ENCODE measurements around the gene FLYWCH1. TPM values are rescaled to one million over a fixed set of nuclear protein-coding genes. Genes with fewer than 3 reads are reported as not detected.

Gene FLYWCH1
- total and polyA plus RNA-seq, 7 donors: 6.9 to 51.5 (median 28.6) TPM

DNA sequence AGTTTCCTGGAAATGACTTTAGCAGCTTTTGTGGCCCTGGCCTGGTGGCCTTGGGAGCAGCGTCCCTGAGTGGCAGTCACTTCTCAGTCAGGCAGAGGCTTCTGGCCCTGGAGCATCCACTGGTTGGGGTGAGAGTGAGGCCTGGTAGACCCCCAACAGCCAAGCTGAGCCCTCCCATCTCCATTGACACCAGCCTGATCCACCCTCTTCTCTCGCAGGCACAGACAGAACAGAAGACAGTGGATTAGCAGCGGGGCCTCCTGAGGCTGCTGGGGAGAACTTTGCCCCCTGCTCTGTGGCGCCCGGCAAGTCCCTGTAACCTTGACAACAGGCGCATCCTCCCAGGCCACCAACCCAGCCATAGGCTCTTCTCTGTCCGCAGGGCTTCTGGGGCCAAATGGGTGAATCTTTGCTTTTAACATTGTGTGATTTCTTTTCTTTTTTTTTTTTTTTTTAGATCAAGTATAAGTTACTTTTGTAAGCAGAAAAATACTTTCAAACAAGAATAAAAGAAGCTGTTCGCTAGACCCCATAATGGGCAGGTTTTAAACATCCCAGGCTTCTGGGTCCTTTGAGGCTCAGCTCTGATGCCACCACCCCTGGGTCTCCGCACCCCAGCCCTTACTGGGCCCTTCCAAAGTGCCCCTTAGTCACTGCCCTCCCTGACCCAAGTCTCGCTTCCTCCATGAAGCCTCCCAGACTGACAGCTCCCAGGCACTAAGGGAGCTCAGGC, 12.7 kb upstream of the FLYWCH1 start:
- Histone ChIP-seq H3K27ac (no peak overlapping the region), H3K9me3 (no peaks in the 10 kb centered on the region), H3K27me3 (no peaks in the 10 kb centered on the region), H3K4me3 (no peak overlapping the region), H3K4me1 (peaks cover 0 to 6% (median 5%) of the 10 kb centered on the region in 4 donors), H3K36me3 (peaks cover 0 to 35% (median 8%) of the 10 kb centered on the region in 4 donors)
- TF ChIP-seq POLR2AphosphoS5 (IDR thresholded peaks at IDR 0.05): no peak
- no peak for TF ChIP-seq POLR2A (IDR thresholded peaks at IDR 0.05)
- no peak for TF ChIP-seq EP300 (IDR thresholded peaks at IDR 0.05)
- TF ChIP-seq CTCF (IDR thresholded peaks at IDR 0.05): no peak
- WGBS, 2 donors: 68 to 81% methylated on average over 10 of the region's 10 CpGs
- no peak for DNase-seq
- intact Hi-C loops (cut with DNase I): no loop called here

- Histone ChIP-seq H3K9me3 (no peaks in the 10 kb centered on the region), H3K36me3 (peaks cover 0 to 35% (median 8%) of the 10 kb centered on the region in 4 donors), H3K4me3 (no peak overlapping the region), H3K27me3 (no peaks in the 10 kb centered on the region), H3K27ac (no peak overlapping the region), H3K4me1 (peaks cover 0 to 8% (median 6%) of the 10 kb centered on the region in 4 donors)
- intact Hi-C loops (cut with DNase I): no loop called here
- WGBS, 2 donors: 71 to 90% methylated on average over 13 of the region's 13 CpGs
- DNase-seq: no peak
- no peak for TF ChIP-seq CTCF (IDR thresholded peaks at IDR 0.05)
- TF ChIP-seq POLR2AphosphoS5 (IDR thresholded peaks at IDR 0.05): no peak
- TF ChIP-seq POLR2A (IDR thresholded peaks at IDR 0.05): no peak
- no peak for TF ChIP-seq EP300 (IDR thresholded peaks at IDR 0.05)
These were observed 12.1 kb upstream of the FLYWCH1 start for GRCh38 chr16:2899564-2900072.

- no peak overlapping the region for H3K4me3 ChIP-seq
- WGBS, 2 donors: 94 to 95% methylated on average over 15 of the region's 15 CpGs
- intact Hi-C loops (cut with DNase I): no loop called here
- TF ChIP-seq POLR2A (IDR thresholded peaks at IDR 0.05): no peak
- TF ChIP-seq EP300 (IDR thresholded peaks at IDR 0.05): no peak
- no peak overlapping the region for H3K27ac ChIP-seq
- no peak for DNase-seq
- no peaks in the 10 kb centered on the region for H3K27me3 ChIP-seq
- H3K4me1 ChIP-seq: peaks cover 0 to 13% (median 6%) of the 10 kb centered on the region in 4 donors
- H3K36me3 ChIP-seq: peaks cover 0 to 33% (median 8%) of the 10 kb centered on the region in 4 donors
- H3K9me3 ChIP-seq: no peaks in the 10 kb centered on the region
These were observed 11.1 kb upstream of the FLYWCH1 start for GRCh38 chr16:2900526-2901075.

- Histone ChIP-seq H3K27ac (no peak overlapping the region), H3K9me3 (no peaks in the 10 kb centered on the region), H3K27me3 (no peaks in the 10 kb centered on the region), H3K4me1 (peaks cover 0 to 21% (median 17%) of the 10 kb centered on the region in 4 donors), H3K4me3 (no peak overlapping the region), H3K36me3 (peaks cover 0 to 16% (median 0%) of the 10 kb centered on the region in 4 donors)
- DNase-seq: no peak
- intact Hi-C loops (cut with DNase I): no loop called here
- 93 to 96% methylated on average over 9 of the region's 9 CpGs for WGBS, 2 donors
- TF ChIP-seq CTCF (IDR thresholded peaks at IDR 0.05): no peak
- no peak for TF ChIP-seq POLR2A (IDR thresholded peaks at IDR 0.05)
- no peak for TF ChIP-seq EP300 (IDR thresholded peaks at IDR 0.05)
- no peak for TF ChIP-seq POLR2AphosphoS5 (IDR thresholded peaks at IDR 0.05)
These were observed 9.2 kb upstream of the FLYWCH1 start for GRCh38 chr16:2902337-2903130.
